GM12873 (cell line): ENCODE results near the gene SFTPD.
A peak's percentile ranks its signal among the peaks of the same experiment; 100 is the strongest.

Source experiments
- CTCF ChIP-seq: IDR thresholded peaks from 2 replicates; pipeline ENCODE4 v1.5.1; 2012; ENCODE audit warnings: low read depth, mild to moderate bottlenecking, moderate library complexity, low read length, control low read depth; ENCODE audit not compliant: insufficient read depth; ENCODE audit errors: missing control alignments

Gene SFTPD

GRCh38 chr10:79933961-79934360 lies 14.9 kb downstream of the SFTPD start:
- TF ChIP-seq CTCF, result no peak

DNA sequence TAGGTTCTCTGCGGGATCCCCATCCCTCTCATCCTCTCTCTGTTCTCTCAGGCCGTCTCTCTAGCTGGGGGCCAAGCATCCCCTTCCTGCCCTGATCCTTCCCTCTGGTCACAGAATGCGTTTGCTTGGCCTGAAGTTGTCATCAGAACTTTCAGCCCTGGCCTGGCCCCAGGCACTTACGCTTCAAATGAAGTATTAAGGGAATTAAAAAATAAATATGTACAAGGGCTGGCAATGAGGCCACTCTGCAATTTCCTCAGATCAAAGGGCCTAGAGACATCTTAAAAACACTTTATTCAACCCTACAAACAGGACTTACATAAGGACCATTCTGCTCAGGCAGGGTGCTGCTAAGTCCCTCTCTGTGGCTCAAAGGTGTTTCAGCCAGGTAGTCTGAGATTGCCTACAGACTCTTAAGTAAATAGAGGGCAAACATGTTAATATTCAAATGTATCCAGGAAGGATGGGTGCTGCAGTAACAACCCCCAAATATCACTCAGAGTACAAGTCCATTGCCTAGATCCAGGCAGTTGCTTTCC lies 16.0 kb downstream of the SFTPD start:
- TF ChIP-seq CTCF, result no peak

- TF ChIP-seq CTCF, result no peak
Measured at GRCh38 chr10:79932307-79932706, 16.6 kb downstream of the SFTPD start.

DNA sequence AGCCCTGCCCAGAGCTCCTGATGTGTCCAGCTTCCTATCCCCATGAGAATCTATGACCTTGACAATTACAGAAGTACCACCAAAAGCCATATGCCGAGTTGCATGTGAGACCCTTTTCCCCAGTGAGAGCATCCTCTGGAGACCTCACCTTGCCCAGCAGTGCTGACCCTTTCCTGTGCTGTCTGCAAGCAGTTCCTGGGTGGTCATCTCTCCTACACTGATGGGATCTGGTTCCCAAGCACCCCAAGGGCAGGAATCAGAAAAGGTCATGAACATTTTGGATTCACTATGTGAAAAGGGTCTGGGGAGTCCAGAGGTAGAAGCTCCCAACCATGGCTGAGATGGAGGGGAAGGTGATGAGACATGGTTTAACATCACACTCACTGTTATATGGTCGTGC lies 18.2 kb downstream of the SFTPD start:
- TF ChIP-seq CTCF, result no peak

- TF ChIP-seq CTCF, result no peak
Measured at GRCh38 chr10:79930267-79930666, 18.6 kb downstream of the SFTPD start.

DNA sequence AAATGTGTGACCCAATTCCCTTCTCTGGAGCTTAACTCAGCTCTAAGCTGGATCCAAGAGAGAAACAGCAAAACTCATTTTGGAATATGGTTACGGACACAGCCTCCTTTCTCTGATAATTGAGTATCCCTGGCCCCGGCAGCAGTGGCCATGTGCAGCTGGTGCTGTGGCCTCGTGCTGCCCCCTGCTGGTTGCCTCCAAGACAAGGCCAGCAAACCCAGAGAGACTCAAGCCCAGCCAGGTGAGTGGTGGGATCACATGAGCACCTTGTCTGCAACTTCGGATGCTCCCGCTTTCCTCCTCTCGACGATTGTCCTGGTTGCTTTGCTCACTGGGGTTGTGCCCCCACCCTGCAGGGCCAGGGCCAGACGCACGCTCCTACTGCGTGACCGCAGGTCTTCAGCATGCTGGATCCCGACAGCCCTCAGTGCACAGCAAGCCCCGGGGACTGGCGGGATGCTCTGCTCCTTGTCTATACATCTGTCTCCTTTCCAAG lies 19.4 kb downstream of the SFTPD start:
- peak; percentile 95 for TF ChIP-seq CTCF

- no peak for TF ChIP-seq CTCF
Measured at GRCh38 chr10:79928028-79928583, 20.8 kb downstream of the SFTPD start.
